HEK293 (cell line): ENCODE measurements around the gene ASIC1.

Source experiments
- CTCF ChIA-PET: fragments of 350-600 bp; formaldehyde crosslinking; extraction: SDS; loops from one replicate; lab custom pipeline; 2021; ENCODE audit warnings: antibody characterized with exemption; lab: Yijun Ruan, JAX
- POLR2A ChIA-PET: fragments of 300-600 bp; formaldehyde crosslinking; extraction: SDS; loops from one replicate; lab custom pipeline; 2020; ENCODE audit warnings: antibody characterized with exemption, inconsistent platforms; lab: Yijun Ruan, JAX
- H3K27ac ChIP-seq: fragments of 200-500 bp; sonication (Bioruptor generic); 2 replicates; pipeline ENCODE4 v1.5.1; 2014; ENCODE audit warnings: low read depth, low read length, control low read depth, inconsistent platforms; ENCODE audit errors: extremely low read depth
- H3K36me3 ChIP-seq, 2 experiments: fragments of 200-500 bp in 1 of 2; sonication (Bioruptor generic) in 1 of 2; 1 replicate in 1 of 2; 2 replicates in 1 of 2; pipeline ENCODE4 v1.5.1; 2014 to 2017; ENCODE audit warnings: inconsistent platforms in 2 of 2, low read length in 2 of 2; ENCODE audit not compliant: control insufficient read depth in 2 of 2, insufficient read depth in 1 of 2
- H3K4me1 ChIP-seq: fragments of 200-500 bp; sonication (Bioruptor generic); 2 replicates; pipeline ENCODE4 v1.5.1; 2014; ENCODE audit warnings: mild to moderate bottlenecking, low read length, inconsistent platforms; ENCODE audit not compliant: control insufficient read depth, insufficient read depth
- H3K4me3 ChIP-seq: 2 replicates; pipeline ENCODE4 v1.5.1; 2011; ENCODE audit warnings: low read depth, mild to moderate bottlenecking, control low read depth, low read length, moderate library complexity
- H3K9me3 ChIP-seq: fragments of 200-500 bp; sonication (Bioruptor generic); 2 replicates; pipeline ENCODE4 v1.5.1; 2014; ENCODE audit warnings: low read depth, low read length, inconsistent platforms; ENCODE audit not compliant: control insufficient read depth, insufficient read depth
- EGR2 ChIP-seq: fragments of 450-650 bp; formaldehyde crosslinking; IDR thresholded peaks from 2 replicates; pipeline ENCODE4 v1.5.1; 2016; ENCODE audit warnings: low read depth, missing biosample characterization, missing genetic modification characterization
- SP3 ChIP-seq: fragments of 450-650 bp; formaldehyde crosslinking; IDR thresholded peaks from 2 replicates; pipeline ENCODE4 v1.5.1; 2016; ENCODE audit warnings: missing biosample characterization, missing genetic modification characterization
- ZBTB1 ChIP-seq: fragments of 450-650 bp; formaldehyde crosslinking; IDR thresholded peaks from 2 replicates; pipeline ENCODE4 v1.5.1; 2016; ENCODE audit warnings: missing biosample characterization, missing genetic modification characterization
- ZFP37 ChIP-seq: fragments of 450-650 bp; formaldehyde crosslinking; IDR thresholded peaks from 2 replicates; pipeline ENCODE4 v1.5.1; 2016; ENCODE audit warnings: missing biosample characterization, missing genetic modification characterization
- ZNF2 ChIP-seq: fragments of 450-650 bp; formaldehyde crosslinking; IDR thresholded peaks from 2 replicates; pipeline ENCODE4 v1.5.1; 2016; ENCODE audit warnings: missing biosample characterization, missing genetic modification characterization
- ZNF239 ChIP-seq: fragments of 450-650 bp; formaldehyde crosslinking; IDR thresholded peaks from 2 replicates; pipeline ENCODE4 v1.5.1; 2016; ENCODE audit warnings: missing biosample characterization, missing genetic modification characterization
- ZNF248 ChIP-seq: fragments of 450-650 bp; formaldehyde crosslinking; IDR thresholded peaks from 2 replicates; pipeline ENCODE4 v1.5.1; 2017; ENCODE audit warnings: missing biosample characterization, missing genetic modification characterization
- ZNF366 ChIP-seq: fragments of 450-650 bp; formaldehyde crosslinking; conservative IDR thresholded peaks from 2 replicates; pipeline ENCODE4 v1.5.1; 2016; ENCODE audit warnings: missing biosample characterization, missing genetic modification characterization
- ZNF521 ChIP-seq: fragments of 450-650 bp; formaldehyde crosslinking; IDR thresholded peaks from 2 replicates; pipeline ENCODE4 v1.5.1; 2017; ENCODE audit warnings: missing biosample characterization, mild to moderate bottlenecking, missing genetic modification characterization
- ZNF571 ChIP-seq: fragments of 450-650 bp; formaldehyde crosslinking; IDR thresholded peaks from 2 replicates; pipeline ENCODE4 v1.5.0; 2017; ENCODE audit warnings: missing biosample characterization, missing genetic modification characterization
- ZNF658 ChIP-seq: fragments of 450-650 bp; formaldehyde crosslinking; IDR thresholded peaks from 2 replicates; pipeline ENCODE4; 2016; ENCODE audit warnings: missing biosample characterization, missing genetic modification characterization
- ZNF670 ChIP-seq: fragments of 450-650 bp; formaldehyde crosslinking; IDR thresholded peaks from 2 replicates; pipeline ENCODE4 v1.5.1; 2016; ENCODE audit warnings: missing biosample characterization, missing genetic modification characterization, low read depth
- ZNF707 ChIP-seq: fragments of 450-650 bp; formaldehyde crosslinking; IDR thresholded peaks from 2 replicates; pipeline ENCODE4 v1.5.1; 2016; ENCODE audit warnings: missing biosample characterization, missing genetic modification characterization
- ZNF785 ChIP-seq: fragments of 450-650 bp; formaldehyde crosslinking; IDR thresholded peaks from 2 replicates; pipeline ENCODE4 v1.5.1; 2016; ENCODE audit warnings: missing biosample characterization, missing genetic modification characterization
- ZNF791 ChIP-seq: fragments of 450-650 bp; formaldehyde crosslinking; IDR thresholded peaks from 2 replicates; pipeline ENCODE4 v1.5.1; 2016; ENCODE audit warnings: missing biosample characterization, missing genetic modification characterization
- ZNF843 ChIP-seq: fragments of 450-650 bp; formaldehyde crosslinking; IDR thresholded peaks from 2 replicates; pipeline ENCODE4 v1.5.1; 2016; ENCODE audit warnings: missing biosample characterization, missing genetic modification characterization
- TF ChIP-seq, protein P1 (sequence below): fragments of 450-650 bp; formaldehyde crosslinking; IDR thresholded peaks from 2 replicates; pipeline ENCODE4 v1.5.1; 2016; ENCODE audit warnings: missing biosample characterization, missing genetic modification characterization
- TF ChIP-seq, protein P2 (sequence below): fragments of 450-650 bp; formaldehyde crosslinking; IDR thresholded peaks from 2 replicates; pipeline ENCODE4 v1.5.1; 2017; ENCODE audit warnings: missing biosample characterization, missing genetic modification characterization
- TF ChIP-seq, protein P3 (sequence below): fragments of 450-650 bp; formaldehyde crosslinking; conservative IDR thresholded peaks from 2 replicates; pipeline ENCODE4 v1.5.1; 2016; ENCODE audit warnings: low read depth, missing biosample characterization, missing genetic modification characterization
- TF ChIP-seq, protein P4 (sequence below): sonication (generic); formaldehyde crosslinking; IDR thresholded peaks from 2 replicates; pipeline ENCODE4 v1.8.1; 2022; ENCODE audit warnings: mild to moderate bottlenecking, moderate library complexity, missing genetic modification reagents
- TF ChIP-seq, protein P5 (sequence below): fragments of 450-650 bp; formaldehyde crosslinking; IDR thresholded peaks from 2 replicates; pipeline ENCODE4 v1.5.1; 2016; ENCODE audit warnings: missing biosample characterization, missing genetic modification characterization
- TF ChIP-seq, protein P6 (sequence below): fragments of 450-650 bp; formaldehyde crosslinking; IDR thresholded peaks from 2 replicates; pipeline ENCODE4 v1.5.1; 2016; ENCODE audit warnings: missing biosample characterization, missing genetic modification characterization

The ASIC1 gene

DNA sequence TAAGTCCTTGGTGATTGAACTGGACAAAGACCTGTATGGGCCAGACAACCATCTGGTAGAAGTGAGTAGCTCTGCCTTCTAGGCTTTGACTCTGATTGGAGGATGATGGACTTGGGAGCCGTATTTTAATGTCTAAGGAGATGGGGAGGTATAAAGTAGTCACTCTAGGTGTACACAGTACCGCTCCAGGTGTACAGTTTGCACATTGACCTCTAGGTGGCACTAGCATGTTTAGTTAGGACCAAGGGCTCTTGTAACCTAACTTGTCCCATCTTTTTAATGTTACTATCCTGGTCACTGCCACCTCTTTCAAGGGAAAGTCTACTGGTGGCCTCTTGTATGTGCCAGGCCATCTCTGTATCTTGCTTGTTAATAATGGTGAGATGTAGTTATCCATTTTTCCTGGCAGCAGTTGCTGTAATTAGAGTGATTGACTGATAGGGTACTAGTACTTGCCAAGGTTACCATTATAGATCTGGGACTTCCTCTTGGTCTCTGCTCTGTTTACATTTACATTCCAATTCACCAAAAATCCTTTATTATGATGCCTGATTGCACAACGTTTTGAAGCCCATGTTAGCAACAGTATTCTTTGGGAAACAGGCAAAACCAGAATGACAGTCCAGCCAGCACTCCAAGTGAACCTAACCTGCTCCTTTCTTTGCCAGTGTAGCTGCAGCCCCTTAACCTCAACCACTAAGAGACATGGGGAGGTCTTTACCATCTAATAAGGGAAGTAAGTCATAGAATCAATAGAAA lies 31.4 kb downstream of the ASIC1 start (continued):
- TF ChIP-seq, protein P1, sequence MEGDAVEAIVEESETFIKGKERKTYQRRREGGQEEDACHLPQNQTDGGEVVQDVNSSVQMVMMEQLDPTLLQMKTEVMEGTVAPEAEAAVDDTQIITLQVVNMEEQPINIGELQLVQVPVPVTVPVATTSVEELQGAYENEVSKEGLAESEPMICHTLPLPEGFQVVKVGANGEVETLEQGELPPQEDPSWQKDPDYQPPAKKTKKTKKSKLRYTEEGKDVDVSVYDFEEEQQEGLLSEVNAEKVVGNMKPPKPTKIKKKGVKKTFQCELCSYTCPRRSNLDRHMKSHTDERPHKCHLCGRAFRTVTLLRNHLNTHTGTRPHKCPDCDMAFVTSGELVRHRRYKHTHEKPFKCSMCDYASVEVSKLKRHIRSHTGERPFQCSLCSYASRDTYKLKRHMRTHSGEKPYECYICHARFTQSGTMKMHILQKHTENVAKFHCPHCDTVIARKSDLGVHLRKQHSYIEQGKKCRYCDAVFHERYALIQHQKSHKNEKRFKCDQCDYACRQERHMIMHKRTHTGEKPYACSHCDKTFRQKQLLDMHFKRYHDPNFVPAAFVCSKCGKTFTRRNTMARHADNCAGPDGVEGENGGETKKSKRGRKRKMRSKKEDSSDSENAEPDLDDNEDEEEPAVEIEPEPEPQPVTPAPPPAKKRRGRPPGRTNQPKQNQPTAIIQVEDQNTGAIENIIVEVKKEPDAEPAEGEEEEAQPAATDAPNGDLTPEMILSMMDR (tag by site-specific recombination): peak; percentile 59; the same call in 1 of the 2 replicates
- TF ChIP-seq, protein P2, sequence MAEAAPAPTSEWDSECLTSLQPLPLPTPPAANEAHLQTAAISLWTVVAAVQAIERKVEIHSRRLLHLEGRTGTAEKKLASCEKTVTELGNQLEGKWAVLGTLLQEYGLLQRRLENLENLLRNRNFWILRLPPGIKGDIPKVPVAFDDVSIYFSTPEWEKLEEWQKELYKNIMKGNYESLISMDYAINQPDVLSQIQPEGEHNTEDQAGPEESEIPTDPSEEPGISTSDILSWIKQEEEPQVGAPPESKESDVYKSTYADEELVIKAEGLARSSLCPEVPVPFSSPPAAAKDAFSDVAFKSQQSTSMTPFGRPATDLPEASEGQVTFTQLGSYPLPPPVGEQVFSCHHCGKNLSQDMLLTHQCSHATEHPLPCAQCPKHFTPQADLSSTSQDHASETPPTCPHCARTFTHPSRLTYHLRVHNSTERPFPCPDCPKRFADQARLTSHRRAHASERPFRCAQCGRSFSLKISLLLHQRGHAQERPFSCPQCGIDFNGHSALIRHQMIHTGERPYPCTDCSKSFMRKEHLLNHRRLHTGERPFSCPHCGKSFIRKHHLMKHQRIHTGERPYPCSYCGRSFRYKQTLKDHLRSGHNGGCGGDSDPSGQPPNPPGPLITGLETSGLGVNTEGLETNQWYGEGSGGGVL (tag by site-specific recombination): no peak
- TF ChIP-seq, all 188 proteins: peak for 3

DNA sequence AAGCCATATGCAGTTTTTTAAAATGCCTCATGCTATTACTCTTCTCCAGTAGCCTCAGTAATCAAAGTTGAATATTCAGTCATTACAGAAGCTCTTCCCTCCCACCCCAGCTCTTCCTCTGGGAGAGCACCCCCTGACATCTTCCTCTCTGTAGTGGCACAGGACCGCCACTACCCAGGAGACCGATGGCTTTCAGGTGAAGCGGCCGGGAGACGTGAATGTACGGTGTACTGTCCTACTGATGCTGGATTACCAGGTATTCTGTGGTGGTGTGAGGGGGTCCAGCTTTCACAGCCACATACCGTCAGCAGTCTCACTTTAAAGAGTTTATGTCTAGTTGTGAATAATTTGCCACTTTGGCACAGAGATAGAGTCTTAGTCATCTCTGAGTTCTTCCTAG lies 32.3 kb downstream of the ASIC1 start:
- Histone ChIP-seq H3K4me1 (no peaks in the 10 kb centered on the region), H3K27ac (no peak overlapping the region), H3K36me3 (peaks cover 69 to 85% of the 10 kb centered on the region in 2 experiments), H3K4me3 (no peak overlapping the region), H3K9me3 (no peaks in the 10 kb centered on the region)
- ChIA-PET POLR2A (no interaction called here), CTCF (interaction anchor here (0.7 to 3.5 kb wide), 12 partner anchors 7 to 222 kb away, joined by 3 to 53 read pairs (median 7); partner anchors contain the start of genes COX14 and GPD1)
- TF ChIP-seq ZNF248 (tag by site-specific recombination): no peak
- TF ChIP-seq ZNF843: no peak
- TF ChIP-seq ZNF521: no peak
- TF ChIP-seq SP3: no peak
- TF ChIP-seq ZNF670 (tag by site-specific recombination): no peak
- TF ChIP-seq ZNF785 (tag by site-specific recombination): no peak
- no peak for TF ChIP-seq ZBTB1
- TF ChIP-seq ZFP37: no peak
- no peak for TF ChIP-seq EGR2
- no peak for TF ChIP-seq ZNF239 (tag by site-specific recombination)
- no peak for TF ChIP-seq ZNF658 (tag by site-specific recombination)
- no peak for TF ChIP-seq ZNF791 (tag by site-specific recombination)
- TF ChIP-seq, protein P3, sequence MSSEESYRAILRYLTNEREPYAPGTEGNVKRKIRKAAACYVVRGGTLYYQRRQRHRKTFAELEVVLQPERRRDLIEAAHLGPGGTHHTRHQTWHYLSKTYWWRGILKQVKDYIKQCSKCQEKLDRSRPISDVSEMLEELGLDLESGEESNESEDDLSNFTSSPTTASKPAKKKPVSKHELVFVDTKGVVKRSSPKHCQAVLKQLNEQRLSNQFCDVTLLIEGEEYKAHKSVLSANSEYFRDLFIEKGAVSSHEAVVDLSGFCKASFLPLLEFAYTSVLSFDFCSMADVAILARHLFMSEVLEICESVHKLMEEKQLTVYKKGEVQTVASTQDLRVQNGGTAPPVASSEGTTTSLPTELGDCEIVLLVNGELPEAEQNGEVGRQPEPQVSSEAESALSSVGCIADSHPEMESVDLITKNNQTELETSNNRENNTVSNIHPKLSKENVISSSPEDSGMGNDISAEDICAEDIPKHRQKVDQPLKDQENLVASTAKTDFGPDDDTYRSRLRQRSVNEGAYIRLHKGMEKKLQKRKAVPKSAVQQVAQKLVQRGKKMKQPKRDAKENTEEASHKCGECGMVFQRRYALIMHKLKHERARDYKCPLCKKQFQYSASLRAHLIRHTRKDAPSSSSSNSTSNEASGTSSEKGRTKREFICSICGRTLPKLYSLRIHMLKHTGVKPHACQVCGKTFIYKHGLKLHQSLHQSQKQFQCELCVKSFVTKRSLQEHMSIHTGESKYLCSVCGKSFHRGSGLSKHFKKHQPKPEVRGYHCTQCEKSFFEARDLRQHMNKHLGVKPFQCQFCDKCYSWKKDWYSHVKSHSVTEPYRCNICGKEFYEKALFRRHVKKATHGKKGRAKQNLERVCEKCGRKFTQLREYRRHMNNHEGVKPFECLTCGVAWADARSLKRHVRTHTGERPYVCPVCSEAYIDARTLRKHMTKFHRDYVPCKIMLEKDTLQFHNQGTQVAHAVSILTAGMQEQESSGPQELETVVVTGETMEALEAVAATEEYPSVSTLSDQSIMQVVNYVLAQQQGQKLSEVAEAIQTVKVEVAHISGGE (tag by site-specific recombination): no peak
- TF ChIP-seq, protein P4, sequence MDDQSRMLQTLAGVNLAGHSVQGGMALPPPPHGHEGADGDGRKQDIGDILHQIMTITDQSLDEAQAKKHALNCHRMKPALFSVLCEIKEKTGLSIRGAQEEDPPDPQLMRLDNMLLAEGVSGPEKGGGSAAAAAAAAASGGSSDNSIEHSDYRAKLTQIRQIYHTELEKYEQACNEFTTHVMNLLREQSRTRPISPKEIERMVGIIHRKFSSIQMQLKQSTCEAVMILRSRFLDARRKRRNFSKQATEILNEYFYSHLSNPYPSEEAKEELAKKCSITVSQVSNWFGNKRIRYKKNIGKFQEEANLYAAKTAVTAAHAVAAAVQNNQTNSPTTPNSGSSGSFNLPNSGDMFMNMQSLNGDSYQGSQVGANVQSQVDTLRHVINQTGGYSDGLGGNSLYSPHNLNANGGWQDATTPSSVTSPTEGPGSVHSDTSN (CRISPR knock-in tag): no peak
- TF ChIP-seq ZNF2 (tag by site-specific recombination): no peak
- no peak for TF ChIP-seq ZNF707 (tag by site-specific recombination)
- TF ChIP-seq, protein P5, sequence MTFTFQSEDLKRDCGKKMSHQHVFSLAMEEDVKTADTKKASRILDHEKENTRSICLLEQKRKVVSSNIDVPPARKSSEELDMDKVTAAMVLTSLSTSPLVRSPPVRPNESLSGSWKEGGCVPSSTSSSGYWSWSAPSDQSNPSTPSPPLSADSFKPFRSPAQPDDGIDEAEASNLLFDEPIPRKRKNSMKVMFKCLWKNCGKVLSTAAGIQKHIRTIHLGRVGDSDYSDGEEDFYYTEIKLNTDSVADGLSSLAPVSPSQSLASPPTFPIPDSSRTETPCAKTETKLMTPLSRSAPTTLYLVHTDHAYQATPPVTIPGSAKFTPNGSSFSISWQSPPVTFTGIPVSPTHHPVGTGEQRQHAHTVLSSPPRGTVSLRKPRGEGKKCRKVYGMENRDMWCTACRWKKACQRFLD (tag by site-specific recombination): no peak
- TF ChIP-seq, protein P6, sequence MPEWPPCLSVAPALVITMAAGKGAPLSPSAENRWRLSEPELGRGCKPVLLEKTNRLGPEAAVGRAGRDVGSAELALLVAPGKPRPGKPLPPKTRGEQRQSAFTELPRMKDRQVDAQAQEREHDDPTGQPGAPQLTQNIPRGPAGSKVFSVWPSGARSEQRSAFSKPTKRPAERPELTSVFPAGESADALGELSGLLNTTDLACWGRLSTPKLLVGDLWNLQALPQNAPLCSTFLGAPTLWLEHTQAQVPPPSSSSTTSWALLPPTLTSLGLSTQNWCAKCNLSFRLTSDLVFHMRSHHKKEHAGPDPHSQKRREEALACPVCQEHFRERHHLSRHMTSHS: no peak
- TF ChIP-seq ZNF571 (tag by site-specific recombination): no peak
- no peak for TF ChIP-seq ZNF366 (tag by site-specific recombination)
